GM23338 (cell line): ENCODE data around the gene KRTAP4-16. TPM values are rescaled to one million over a fixed set of nuclear protein-coding genes. Genes with fewer than 3 reads are reported as not detected.
"Not testable (repeated sequence)": the region's sequence is repeated elsewhere in the genome, so short reads cannot be mapped to it uniquely, and the experiment has no call there.

ENCODE experiments used
- ATAC-seq: fragments of 200-7000 bp; cut with Tn5 transposase; 3 replicates; pipeline ENCODE4 v1.9.1; 2020
- DNase-seq: peaks from one replicate; pipeline ENCODE4 v3.0.0-alpha.2; 2015; ENCODE audit warnings: low spot score
- H2AFZ ChIP-seq: fragments of 200-600 bp; sonication (generic); 2 replicates; pipeline ENCODE4 v1.8.0; 2016; ENCODE audit warnings: antibody characterized with exemption, mild to moderate bottlenecking, moderate library complexity
- H3F3A ChIP-seq: fragments of 200-600 bp; sonication (generic); replicated peaks from 2 replicates; pipeline ENCODE4 v1.8.0; 2017; ENCODE audit warnings: antibody characterized with exemption, mixed run types, low read depth
- H3K27ac ChIP-seq: fragments of 200-600 bp; sonication (generic); 2 replicates; pipeline ENCODE4 v1.6.1; 2016; ENCODE audit warnings: low read depth
- H3K27me3 ChIP-seq: fragments of 200-600 bp; sonication (generic); 2 replicates; pipeline ENCODE4 v1.8.0; 2016; ENCODE audit warnings: mild to moderate bottlenecking, mixed run types, moderate library complexity; ENCODE audit not compliant: insufficient read depth
- H3K36me3 ChIP-seq: fragments of 200-600 bp; sonication (generic); 2 replicates; pipeline ENCODE4 v1.8.0; 2016; ENCODE audit warnings: mild to moderate bottlenecking; ENCODE audit not compliant: insufficient read depth
- H3K4me1 ChIP-seq: fragments of 200-600 bp; sonication (generic); 2 replicates; pipeline ENCODE4 v1.8.0; 2016; ENCODE audit warnings: mild to moderate bottlenecking, moderate library complexity; ENCODE audit not compliant: insufficient read depth
- H3K4me2 ChIP-seq: fragments of 200-600 bp; sonication (generic); 2 replicates; pipeline ENCODE4 v1.7.1; 2017; ENCODE audit warnings: mixed run types
- H3K4me3 ChIP-seq: fragments of 200-600 bp; sonication (generic); 2 replicates; pipeline ENCODE4 v1.6.1; 2016; ENCODE audit warnings: mixed run types
- H3K79me2 ChIP-seq: fragments of 200-600 bp; sonication (generic); replicated peaks from 2 replicates; pipeline ENCODE4 v1.8.0; 2017; ENCODE audit warnings: mild to moderate bottlenecking; ENCODE audit not compliant: insufficient read depth
- H3K9me2 ChIP-seq: fragments of 200-600 bp; sonication (generic); 2 replicates; pipeline ENCODE4 v1.8.0; 2017; ENCODE audit not compliant: insufficient read depth
- H4K20me1 ChIP-seq: fragments of 200-600 bp; sonication (generic); replicated peaks from 2 replicates; pipeline ENCODE4 v1.8.0; 2017; ENCODE audit warnings: mild to moderate bottlenecking; ENCODE audit not compliant: insufficient read depth
- H3K27ac Mint-ChIP-seq: 2 replicates; pipeline ENCODE4 v1.8.0; 2020; ENCODE audit warnings: inconsistent platforms, mild to moderate bottlenecking, moderate library complexity, mixed read lengths
- H3K27me3 Mint-ChIP-seq: 3 replicates; pipeline ENCODE4 v1.8.0; 2022; ENCODE audit warnings: low read depth, mild to moderate bottlenecking, moderate library complexity, mixed read lengths, inconsistent platforms; ENCODE audit not compliant: insufficient read depth, poor library complexity
- H3K36me3 Mint-ChIP-seq: 3 replicates; pipeline ENCODE4 v1.8.0; 2021; ENCODE audit warnings: low read depth, mild to moderate bottlenecking, inconsistent platforms, moderate library complexity, mixed read lengths
- H3K4me1 Mint-ChIP-seq: 3 replicates; pipeline ENCODE4 v1.8.0; 2020; ENCODE audit warnings: mild to moderate bottlenecking, inconsistent platforms, mixed read lengths
- H3K4me3 Mint-ChIP-seq: 3 replicates; pipeline ENCODE4 v1.8.0; 2021; ENCODE audit warnings: moderate library complexity, mild to moderate bottlenecking, inconsistent platforms, mixed read lengths
- H3K9me3 Mint-ChIP-seq: 3 replicates; pipeline ENCODE4 v1.8.0; 2020; ENCODE audit warnings: moderate library complexity, mild to moderate bottlenecking, inconsistent platforms, mixed read lengths
- STAT1 ChIP-seq: IDR thresholded peaks from one replicate; pipeline ENCODE4 v1.6.1; 2016; ENCODE audit warnings: antibody characterized with exemption; ENCODE audit not compliant: unreplicated experiment
- polyA plus RNA-seq: library from polyadenylated mRNA; unstranded; fragments of >200 nt; fragmentation: Nextera tagmentation; extraction: Ambion mirVana; gene quantifications from 2 replicates; pipeline ENCODE4 v1.2.1, GENCODE V29; 2016
- total RNA-seq: library from RNA; depleted of rRNA; stranded (reverse); fragments of >200 nt; shearing (Covaris generic); gene quantifications from 2 replicates; pipeline ENCODE4 v1.2.3, GENCODE V29; 2014
- TF ChIP-seq, protein P1 (sequence below): fragments of 250-450 bp; sonication (Bioruptor Pico); IDR thresholded peaks from 2 replicates; pipeline ENCODE4 v1.5.0; 2020; ENCODE audit warnings: mild to moderate bottlenecking, moderate library complexity
- TF ChIP-seq, protein P2 (sequence below), 2 experiments: fragments of 200-600 bp in 1 of 2; sonication (generic) in 1 of 2; conservative IDR thresholded peaks; 2 replicates each; pipeline versions ENCODE4 v1.5.1 to v1.6.1; 2016 to 2017; ENCODE audit warnings: antibody characterized with exemption in 2 of 2, low read depth in 2 of 2, mild to moderate bottlenecking in 2 of 2, moderate library complexity in 1 of 2

Gene KRTAP4-16
- total and polyA plus RNA-seq, 2 experiments from 2014 or later, result not detected

DNA sequence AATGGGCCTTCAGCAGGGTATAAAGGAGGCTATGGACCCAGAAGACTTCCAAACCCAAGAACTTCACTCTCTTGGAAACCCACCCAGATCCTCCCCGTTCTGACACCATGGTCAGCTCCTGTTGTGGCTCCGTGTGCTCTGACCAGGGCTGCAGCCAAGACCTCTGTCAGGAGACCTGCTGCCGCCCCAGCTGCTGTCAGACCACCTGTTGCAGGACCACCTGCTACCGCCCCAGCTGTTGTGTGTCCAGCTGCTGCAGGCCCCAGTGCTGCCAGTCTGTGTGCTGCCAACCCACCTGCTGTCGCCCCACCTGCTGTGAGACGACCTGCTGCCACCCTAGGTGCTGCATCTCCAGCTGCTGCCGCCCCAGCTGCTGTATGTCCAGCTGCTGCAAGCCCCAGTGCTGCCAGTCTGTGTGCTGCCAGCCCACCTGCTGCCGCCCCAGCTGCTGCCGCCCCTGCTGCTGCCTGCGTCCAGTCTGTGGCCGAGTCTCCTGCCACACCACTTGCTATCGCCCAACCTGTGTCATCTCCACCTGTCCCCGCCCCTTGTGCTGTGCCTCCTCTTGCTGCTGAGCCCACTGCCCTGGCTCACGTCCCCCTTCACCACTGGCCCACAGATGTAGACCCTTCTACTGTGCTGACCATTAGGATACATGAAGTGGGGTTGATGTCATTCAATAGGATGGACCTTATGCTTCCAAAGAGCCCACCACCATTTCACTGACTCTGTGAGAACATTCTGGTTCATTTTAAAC lies 17.7 kb downstream of the KRTAP4-16 start, which contains the start of gene KRTAP4-7:
TSS of gene KRTAP4-7 (plus strand) at position 51 of the 757 bp plus-strand sequence. CDS start at position 108, 57 bp downstream.
- H3K4me3 Mint-ChIP-seq, H3K27ac ChIP-seq, H3K9me2 ChIP-seq, DNase-seq, H3K27me3 Mint-ChIP-seq, H2AFZ ChIP-seq, H3K9me3 Mint-ChIP-seq, H3K27me3 ChIP-seq, H3K4me2 ChIP-seq, H3K4me1 ChIP-seq, H3K36me3 Mint-ChIP-seq, ATAC-seq, H3F3A ChIP-seq, H3K79me2 ChIP-seq, H3K4me3 ChIP-seq, H3K36me3 ChIP-seq, H3K27ac Mint-ChIP-seq, H4K20me1 ChIP-seq: not testable (repeated sequence)
- peaks cover 17% of the 10 kb centered on the region for H3K4me1 Mint-ChIP-seq

DNA sequence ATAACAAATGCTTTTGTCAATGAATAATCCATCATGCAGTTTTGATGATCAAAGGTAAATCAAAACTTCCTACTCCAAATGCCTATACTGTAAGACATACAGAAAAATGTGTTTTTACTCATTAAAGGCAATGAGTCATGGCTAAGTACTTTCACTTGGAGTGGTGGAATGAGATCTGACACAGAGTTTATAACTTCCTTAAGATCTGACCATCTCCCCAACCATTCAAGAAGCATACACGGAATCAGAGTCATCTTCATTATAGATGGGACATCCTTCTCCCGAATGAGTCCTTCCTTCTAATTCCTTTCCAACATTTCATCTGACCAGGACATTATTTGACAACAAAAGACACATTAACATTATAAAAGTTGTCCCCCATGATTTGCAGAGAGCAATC lies 18.6 kb downstream of the KRTAP4-16 start:
- H4K20me1 ChIP-seq, H3K9me3 Mint-ChIP-seq, H3F3A ChIP-seq, H3K4me2 ChIP-seq, H3K27me3 ChIP-seq, H3K4me3 Mint-ChIP-seq, H3K79me2 ChIP-seq, H3K4me1 ChIP-seq, H3K9me2 ChIP-seq, H3K4me3 ChIP-seq, H3K36me3 Mint-ChIP-seq, DNase-seq, ATAC-seq, H3K27ac Mint-ChIP-seq, H3K36me3 ChIP-seq, H3K27me3 Mint-ChIP-seq, H3K27ac ChIP-seq, H2AFZ ChIP-seq: not testable (repeated sequence)
- peaks cover 17% of the 10 kb centered on the region for H3K4me1 Mint-ChIP-seq

DNA sequence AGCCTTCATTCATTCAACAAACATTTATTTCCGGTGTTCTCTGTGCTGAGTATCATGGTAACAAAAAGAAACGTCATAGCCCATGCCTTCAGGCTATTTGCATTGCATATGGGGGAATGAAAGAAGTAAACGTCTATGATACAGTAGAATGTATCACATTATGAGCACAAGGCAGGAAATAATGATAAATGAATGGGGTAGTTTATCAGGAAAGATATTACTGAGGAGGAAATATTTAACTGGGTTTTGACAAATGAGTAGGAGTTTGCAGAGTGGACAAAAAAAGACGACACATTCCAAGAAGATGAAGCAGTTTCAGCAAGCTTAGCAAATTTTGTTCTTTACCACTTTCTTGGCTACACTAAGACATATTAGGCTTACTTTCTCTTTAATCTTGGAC lies 19.4 kb downstream of the KRTAP4-16 start:
- Histone ChIP-seq H4K20me1 (no peaks in the 10 kb centered on the region), H3K4me2 (no peak overlapping the region), H3K4me1 (no peaks in the 10 kb centered on the region; the same call in 1 of the 2 replicates), H3K9me2 (peaks cover 2% of the 10 kb centered on the region; the same call in 1 of the 2 replicates), H3K27ac (no peak overlapping the region), H2AFZ (no peak overlapping the region), H3K79me2 (no peaks in the 10 kb centered on the region), H3F3A (no peaks in the 10 kb centered on the region), H3K36me3 (no peaks in the 10 kb centered on the region), H3K27me3 (no peaks in the 10 kb centered on the region), H3K4me3 (no peak overlapping the region)
- DNase-seq (no peak), ATAC-seq (no peak)
- Mint-ChIP-seq H3K4me3 (no peak overlapping the region), H3K27ac (no peak overlapping the region), H3K27me3 (no peaks in the 10 kb centered on the region), H3K9me3 (no peaks in the 10 kb centered on the region; the same call in 2 of the 3 replicates), H3K4me1 (peaks cover 16% of the 10 kb centered on the region), H3K36me3 (no peaks in the 10 kb centered on the region; the same call in 2 of the 3 replicates)
- TF ChIP-seq, protein P1, sequence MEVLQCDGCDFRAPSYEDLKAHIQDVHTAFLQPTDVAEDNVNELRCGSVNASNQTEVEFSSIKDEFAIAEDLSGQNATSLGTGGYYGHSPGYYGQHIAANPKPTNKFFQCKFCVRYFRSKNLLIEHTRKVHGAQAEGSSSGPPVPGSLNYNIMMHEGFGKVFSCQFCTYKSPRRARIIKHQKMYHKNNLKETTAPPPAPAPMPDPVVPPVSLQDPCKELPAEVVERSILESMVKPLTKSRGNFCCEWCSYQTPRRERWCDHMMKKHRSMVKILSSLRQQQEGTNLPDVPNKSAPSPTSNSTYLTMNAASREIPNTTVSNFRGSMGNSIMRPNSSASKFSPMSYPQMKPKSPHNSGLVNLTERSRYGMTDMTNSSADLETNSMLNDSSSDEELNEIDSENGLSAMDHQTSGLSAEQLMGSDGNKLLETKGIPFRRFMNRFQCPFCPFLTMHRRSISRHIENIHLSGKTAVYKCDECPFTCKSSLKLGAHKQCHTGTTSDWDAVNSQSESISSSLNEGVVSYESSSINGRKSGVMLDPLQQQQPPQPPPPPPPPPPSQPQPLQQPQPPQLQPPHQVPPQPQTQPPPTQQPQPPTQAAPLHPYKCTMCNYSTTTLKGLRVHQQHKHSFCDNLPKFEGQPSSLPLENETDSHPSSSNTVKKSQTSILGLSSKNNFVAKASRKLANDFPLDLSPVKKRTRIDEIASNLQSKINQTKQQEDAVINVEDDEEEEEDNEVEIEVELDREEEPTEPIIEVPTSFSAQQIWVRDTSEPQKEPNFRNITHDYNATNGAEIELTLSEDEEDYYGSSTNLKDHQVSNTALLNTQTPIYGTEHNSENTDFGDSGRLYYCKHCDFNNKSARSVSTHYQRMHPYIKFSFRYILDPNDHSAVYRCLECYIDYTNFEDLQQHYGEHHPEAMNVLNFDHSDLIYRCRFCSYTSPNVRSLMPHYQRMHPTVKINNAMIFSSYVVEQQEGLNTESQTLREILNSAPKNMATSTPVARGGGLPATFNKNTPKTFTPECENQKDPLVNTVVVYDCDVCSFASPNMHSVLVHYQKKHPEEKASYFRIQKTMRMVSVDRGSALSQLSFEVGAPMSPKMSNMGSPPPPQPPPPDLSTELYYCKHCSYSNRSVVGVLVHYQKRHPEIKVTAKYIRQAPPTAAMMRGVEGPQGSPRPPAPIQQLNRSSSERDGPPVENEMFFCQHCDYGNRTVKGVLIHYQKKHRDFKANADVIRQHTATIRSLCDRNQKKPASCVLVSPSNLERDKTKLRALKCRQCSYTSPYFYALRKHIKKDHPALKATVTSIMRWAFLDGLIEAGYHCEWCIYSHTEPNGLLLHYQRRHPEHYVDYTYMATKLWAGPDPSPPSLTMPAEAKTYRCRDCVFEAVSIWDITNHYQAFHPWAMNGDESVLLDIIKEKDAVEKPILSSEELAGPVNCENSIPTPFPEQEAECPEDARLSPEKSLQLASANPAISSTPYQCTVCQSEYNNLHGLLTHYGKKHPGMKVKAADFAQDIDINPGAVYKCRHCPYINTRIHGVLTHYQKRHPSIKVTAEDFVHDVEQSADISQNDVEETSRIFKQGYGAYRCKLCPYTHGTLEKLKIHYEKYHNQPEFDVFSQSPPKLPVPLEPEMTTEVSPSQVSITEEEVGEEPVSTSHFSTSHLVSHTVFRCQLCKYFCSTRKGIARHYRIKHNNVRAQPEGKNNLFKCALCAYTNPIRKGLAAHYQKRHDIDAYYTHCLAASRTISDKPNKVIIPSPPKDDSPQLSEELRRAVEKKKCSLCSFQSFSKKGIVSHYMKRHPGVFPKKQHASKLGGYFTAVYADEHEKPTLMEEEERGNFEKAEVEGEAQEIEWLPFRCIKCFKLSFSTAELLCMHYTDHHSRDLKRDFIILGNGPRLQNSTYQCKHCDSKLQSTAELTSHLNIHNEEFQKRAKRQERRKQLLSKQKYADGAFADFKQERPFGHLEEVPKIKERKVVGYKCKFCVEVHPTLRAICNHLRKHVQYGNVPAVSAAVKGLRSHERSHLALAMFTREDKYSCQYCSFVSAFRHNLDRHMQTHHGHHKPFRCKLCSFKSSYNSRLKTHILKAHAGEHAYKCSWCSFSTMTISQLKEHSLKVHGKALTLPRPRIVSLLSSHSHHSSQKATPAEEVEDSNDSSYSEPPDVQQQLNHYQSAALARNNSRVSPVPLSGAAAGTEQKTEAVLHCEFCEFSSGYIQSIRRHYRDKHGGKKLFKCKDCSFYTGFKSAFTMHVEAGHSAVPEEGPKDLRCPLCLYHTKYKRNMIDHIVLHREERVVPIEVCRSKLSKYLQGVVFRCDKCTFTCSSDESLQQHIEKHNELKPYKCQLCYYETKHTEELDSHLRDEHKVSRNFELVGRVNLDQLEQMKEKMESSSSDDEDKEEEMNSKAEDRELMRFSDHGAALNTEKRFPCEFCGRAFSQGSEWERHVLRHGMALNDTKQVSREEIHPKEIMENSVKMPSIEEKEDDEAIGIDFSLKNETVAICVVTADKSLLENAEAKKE (CRISPR knock-in tag), result no peak
- TF ChIP-seq, protein P2, sequence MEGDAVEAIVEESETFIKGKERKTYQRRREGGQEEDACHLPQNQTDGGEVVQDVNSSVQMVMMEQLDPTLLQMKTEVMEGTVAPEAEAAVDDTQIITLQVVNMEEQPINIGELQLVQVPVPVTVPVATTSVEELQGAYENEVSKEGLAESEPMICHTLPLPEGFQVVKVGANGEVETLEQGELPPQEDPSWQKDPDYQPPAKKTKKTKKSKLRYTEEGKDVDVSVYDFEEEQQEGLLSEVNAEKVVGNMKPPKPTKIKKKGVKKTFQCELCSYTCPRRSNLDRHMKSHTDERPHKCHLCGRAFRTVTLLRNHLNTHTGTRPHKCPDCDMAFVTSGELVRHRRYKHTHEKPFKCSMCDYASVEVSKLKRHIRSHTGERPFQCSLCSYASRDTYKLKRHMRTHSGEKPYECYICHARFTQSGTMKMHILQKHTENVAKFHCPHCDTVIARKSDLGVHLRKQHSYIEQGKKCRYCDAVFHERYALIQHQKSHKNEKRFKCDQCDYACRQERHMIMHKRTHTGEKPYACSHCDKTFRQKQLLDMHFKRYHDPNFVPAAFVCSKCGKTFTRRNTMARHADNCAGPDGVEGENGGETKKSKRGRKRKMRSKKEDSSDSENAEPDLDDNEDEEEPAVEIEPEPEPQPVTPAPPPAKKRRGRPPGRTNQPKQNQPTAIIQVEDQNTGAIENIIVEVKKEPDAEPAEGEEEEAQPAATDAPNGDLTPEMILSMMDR (conservative IDR thresholded peaks at IDR 0.05; ENCODE audit: low read depth in 2 of 2), result no peak
- no peak for TF ChIP-seq STAT1
